Measurements from ENCODE around the gene KCNJ10. TPM values are rescaled to one million over a fixed set of nuclear protein-coding genes. Genes with fewer than 3 reads are reported as not detected.
A peak's percentile ranks its signal among the peaks of the same experiment; 100 is the strongest.

KCNJ10 gene
- total and polyA plus RNA-seq, 2 of the 13 experiments (the other 11 are each of a cell fraction or from before 2014, with no cell fraction given): 4.4 to 10.3 TPM

- TF ChIP-seq GLMP (CRISPR knock-in tag; IDR thresholded peaks at IDR 0.05; ENCODE audit: borderline replicate concordance): no peak
- TF ChIP-seq, protein P1, sequence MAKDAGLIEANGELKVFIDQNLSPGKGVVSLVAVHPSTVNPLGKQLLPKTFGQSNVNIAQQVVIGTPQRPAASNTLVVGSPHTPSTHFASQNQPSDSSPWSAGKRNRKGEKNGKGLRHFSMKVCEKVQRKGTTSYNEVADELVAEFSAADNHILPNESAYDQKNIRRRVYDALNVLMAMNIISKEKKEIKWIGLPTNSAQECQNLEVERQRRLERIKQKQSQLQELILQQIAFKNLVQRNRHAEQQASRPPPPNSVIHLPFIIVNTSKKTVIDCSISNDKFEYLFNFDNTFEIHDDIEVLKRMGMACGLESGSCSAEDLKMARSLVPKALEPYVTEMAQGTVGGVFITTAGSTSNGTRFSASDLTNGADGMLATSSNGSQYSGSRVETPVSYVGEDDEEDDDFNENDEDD (CRISPR knock-in tag; IDR thresholded peaks at IDR 0.05; ENCODE audit: borderline replicate concordance): no peak
- TF ChIP-seq ATF2 (CRISPR knock-in tag; IDR thresholded peaks at IDR 0.05): no peak
- TF ChIP-seq THAP8 (CRISPR knock-in tag; IDR thresholded peaks at IDR 0.05; ENCODE audit: borderline replicate concordance): no peak
- no peak for TF ChIP-seq HNF1A (IDR thresholded peaks at IDR 0.05; ENCODE audit: low read depth)
- no peak for TF ChIP-seq HNF1A (CRISPR knock-in tag; IDR thresholded peaks at IDR 0.05; ENCODE audit: borderline replicate concordance)
- TF ChIP-seq ZNF451 (CRISPR knock-in tag; IDR thresholded peaks at IDR 0.05): no peak
- peak; percentile 11; the same call in 1 of the 2 replicates for TF ChIP-seq NR2C2 (CRISPR knock-in tag; IDR thresholded peaks at IDR 0.05; ENCODE audit: borderline replicate concordance)
- TF ChIP-seq SKI (IDR thresholded peaks at IDR 0.05; ENCODE audit: partially characterized antibody): no peak
- no peak for TF ChIP-seq MED8 (CRISPR knock-in tag; IDR thresholded peaks at IDR 0.05; ENCODE audit: insufficient replicate concordance)
- peak; percentile 43; the same call in 1 of the 2 replicates for TF ChIP-seq POLR2G (IDR thresholded peaks at IDR 0.05; ENCODE audit: low read depth, low read length)
- TF ChIP-seq ZNF10 (CRISPR knock-in tag; IDR thresholded peaks at IDR 0.05; ENCODE audit: borderline replicate concordance, low read depth): no peak
- TF ChIP-seq CBX2 (IDR thresholded peaks at IDR 0.05; ENCODE audit: low read depth, low read length): no peak
- no peak for TF ChIP-seq CBX2 (CRISPR knock-in tag; IDR thresholded peaks at IDR 0.05; ENCODE audit: low read depth)
- TF ChIP-seq, protein P2, sequence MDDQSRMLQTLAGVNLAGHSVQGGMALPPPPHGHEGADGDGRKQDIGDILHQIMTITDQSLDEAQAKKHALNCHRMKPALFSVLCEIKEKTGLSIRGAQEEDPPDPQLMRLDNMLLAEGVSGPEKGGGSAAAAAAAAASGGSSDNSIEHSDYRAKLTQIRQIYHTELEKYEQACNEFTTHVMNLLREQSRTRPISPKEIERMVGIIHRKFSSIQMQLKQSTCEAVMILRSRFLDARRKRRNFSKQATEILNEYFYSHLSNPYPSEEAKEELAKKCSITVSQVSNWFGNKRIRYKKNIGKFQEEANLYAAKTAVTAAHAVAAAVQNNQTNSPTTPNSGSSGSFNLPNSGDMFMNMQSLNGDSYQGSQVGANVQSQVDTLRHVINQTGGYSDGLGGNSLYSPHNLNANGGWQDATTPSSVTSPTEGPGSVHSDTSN (CRISPR knock-in tag; IDR thresholded peaks at IDR 0.05; ENCODE audit: borderline replicate concordance): no peak
- TF ChIP-seq RFXANK (CRISPR knock-in tag; IDR thresholded peaks at IDR 0.05): no peak
- no peak for TF ChIP-seq MATR3 (CRISPR knock-in tag; IDR thresholded peaks at IDR 0.05)
- no peak for TF ChIP-seq FOXK2 (IDR thresholded peaks at IDR 0.05)
- TF ChIP-seq GATAD2A (CRISPR knock-in tag; IDR thresholded peaks at IDR 0.05): no peak
- TF ChIP-seq ZNF589 (CRISPR knock-in tag; conservative IDR thresholded peaks at IDR 0.05): no peak
- TF ChIP-seq ARNT (IDR thresholded peaks at IDR 0.05): no peak
- no peak for TF ChIP-seq ZBTB20 (CRISPR knock-in tag; IDR thresholded peaks at IDR 0.05; ENCODE audit: borderline replicate concordance, low read depth)
- no peak for TF ChIP-seq ZNF878 (CRISPR knock-in tag; IDR thresholded peaks at IDR 0.05)
These were observed 17.0 kb downstream of the KCNJ10 start (continued) for GRCh38 chr1:160052936-160053335.

Data from HepG2 (cell line).